GM12878 (cell line): ENCODE data around the gene DIAPH1. TPM values are rescaled to one million over a fixed set of nuclear protein-coding genes. Genes with fewer than 3 reads are reported as not detected.

ENCODE experiments used
- ATAC-seq: fragments of 200-7000 bp; cut with Tn5 transposase; 3 replicates; pipeline ENCODE4 v1.9.1; 2020; ENCODE audit warnings: mild to moderate bottlenecking, moderate library complexity
- BruUV-seq: library from RNA; stranded (reverse); fragments of 400-500 nt; replicated peaks from 2 replicates; lab custom pipeline; 2021; lab: Mats Ljungman, UMichigan
- CTCF ChIA-PET: fragments of 300-600 bp; sonication (Branson Sonifier 250); formaldehyde crosslinking; extraction: SDS; loops from one replicate; lab custom pipeline; 2021; ENCODE audit warnings: inconsistent platforms; lab: Yijun Ruan, JAX
- POLR2A ChIA-PET: fragments of 350-600 bp; formaldehyde crosslinking; extraction: SDS; loops from one replicate; lab custom pipeline; 2021; ENCODE audit warnings: inconsistent platforms; lab: Charles Lee
- RAD21 ChIA-PET: fragments of 300-600 bp; sonication (Branson Sonifier 250); formaldehyde crosslinking; loops from one replicate; lab custom pipeline; 2023; ENCODE audit warnings: antibody characterized with exemption; ENCODE audit not compliant: unreplicated experiment; lab: Charles Lee
- SMC1A ChIA-PET: fragments of 300-600 bp; sonication (Branson Sonifier 250); formaldehyde crosslinking; loops from one replicate; lab custom pipeline; 2023; ENCODE audit not compliant: unreplicated experiment, uncharacterized antibody; lab: Charles Lee
- DNase-seq: peaks from one replicate; pipeline ENCODE4 v3.0.0-alpha.2; 2011; ENCODE audit warnings: low read depth, low spot score
- FAIRE-seq: peaks from 3 replicates; lab custom pipeline; 2011; peaks lifted over from hg19 to GRCh38; lab: Jason Lieb, UNC
- H2AFZ ChIP-seq: 2 replicates; pipeline ENCODE4 v1.6.0; 2011; ENCODE audit warnings: low read depth, low read length, control low read depth; ENCODE audit not compliant: control insufficient read depth
- H3K27ac ChIP-seq: 2 replicates; pipeline ENCODE4 v1.5.1; 2011; ENCODE audit warnings: control low read depth; ENCODE audit not compliant: control insufficient read depth, insufficient read depth
- H3K27me3 ChIP-seq, 2 experiments: replicated peaks in 1 of 2; 2 replicates each; pipeline versions ENCODE4 v1.6.0 to v1.6.1; 2011; ENCODE audit warnings: low read length in 1 of 2; ENCODE audit not compliant: control insufficient read depth in 2 of 2, insufficient read depth in 2 of 2
- H3K36me3 ChIP-seq, 2 experiments: 2 replicates each; pipeline ENCODE4 v1.5.1; 2011; ENCODE audit warnings: low read length in 1 of 2; ENCODE audit not compliant: control insufficient read depth in 2 of 2, insufficient read depth in 2 of 2
- H3K4me1 ChIP-seq: 2 replicates; pipeline ENCODE4 v1.6.1; 2011; ENCODE audit warnings: mild to moderate bottlenecking, low read length, moderate library complexity, mixed read lengths; ENCODE audit not compliant: control insufficient read depth, insufficient read depth
- H3K4me2 ChIP-seq: 2 replicates; pipeline ENCODE4 v1.6.0; 2011; ENCODE audit warnings: control low read depth; ENCODE audit not compliant: control insufficient read depth, insufficient read depth
- H3K4me3 ChIP-seq: fragments of 200-600 bp; sonication (generic); 2 replicates; pipeline ENCODE4 v1.5.1; 2016
- H3K79me2 ChIP-seq: 2 replicates; pipeline ENCODE4 v1.6.0; 2011; ENCODE audit warnings: low read length; ENCODE audit not compliant: control insufficient read depth, insufficient read depth
- H3K9ac ChIP-seq: 2 replicates; pipeline ENCODE4 v1.8.0; 2011; ENCODE audit warnings: low read length, control low read depth, mixed read lengths; ENCODE audit not compliant: control insufficient read depth, insufficient read depth
- H3K9me3 ChIP-seq: replicated peaks from 3 replicates; pipeline ENCODE4 v1.5.1; 2011; ENCODE audit warnings: mild to moderate bottlenecking, low read length; ENCODE audit not compliant: control insufficient read depth, insufficient read depth
- H4K20me1 ChIP-seq: 2 replicates; pipeline ENCODE4 v1.6.0; 2011; ENCODE audit not compliant: control insufficient read depth, insufficient read depth
- ATF7 ChIP-seq: fragments of 450-650 bp; IDR thresholded peaks from 2 replicates; pipeline ENCODE4 v1.6.1; 2016; ENCODE audit warnings: low read depth, mild to moderate bottlenecking
- BMI1 ChIP-seq: fragments of 450-650 bp; IDR thresholded peaks from 2 replicates; pipeline ENCODE4 v1.6.1; 2016; ENCODE audit warnings: mild to moderate bottlenecking, moderate library complexity, borderline replicate concordance
- BRCA1 ChIP-seq: IDR thresholded peaks from 2 replicates; pipeline ENCODE4 v1.6.1; 2011; ENCODE audit warnings: low read depth, low read length, improper control_type of control experiment
- CTCF ChIP-seq, 3 experiments: IDR thresholded peaks in 2 of 3; conservative IDR thresholded peaks in 1 of 3; 2 replicates each; pipeline ENCODE4 v1.5.1; 2011; ENCODE audit warnings: low read depth in 3 of 3, low read length in 3 of 3, mild to moderate bottlenecking in 3 of 3, control low read depth in 2 of 3, moderate library complexity in 2 of 3, inconsistent platforms in 1 of 3, mixed read lengths in 1 of 3; ENCODE audit not compliant: control insufficient read depth in 2 of 3, insufficient read depth in 1 of 3; ENCODE audit errors: extremely low read depth in 1 of 3
- E2F4 ChIP-seq: IDR thresholded peaks from 2 replicates; pipeline ENCODE4 v1.6.1; 2012; ENCODE audit warnings: low read depth, low read length, improper control_type of control experiment
- KAT2A ChIP-seq: conservative IDR thresholded peaks from 2 replicates; pipeline ENCODE4 v1.6.1; 2011; ENCODE audit warnings: low read depth, low read length; ENCODE audit not compliant: control insufficient read depth
- MAX ChIP-seq: IDR thresholded peaks from 2 replicates; pipeline ENCODE4 v1.6.1; 2012; ENCODE audit warnings: low read depth, low read length, improper control_type of control experiment
- MEF2B ChIP-seq: fragments of 450-650 bp; IDR thresholded peaks from 2 replicates; pipeline ENCODE4 v1.6.1; 2018; ENCODE audit warnings: mild to moderate bottlenecking, moderate library complexity; ENCODE audit not compliant: partially characterized antibody, poor library complexity, severe bottlenecking
- MLLT1 ChIP-seq: fragments of 450-650 bp; IDR thresholded peaks from 2 replicates; pipeline ENCODE4 v1.6.1; 2016; ENCODE audit warnings: mild to moderate bottlenecking
- NBN ChIP-seq: fragments of 450-650 bp; IDR thresholded peaks from 2 replicates; pipeline ENCODE4 v1.6.1; 2016
- NR2C2 ChIP-seq: IDR thresholded peaks from 2 replicates; pipeline ENCODE4 v1.6.1; 2011; ENCODE audit warnings: borderline replicate concordance, low read depth; ENCODE audit not compliant: control insufficient read depth, insufficient read length
- PML ChIP-seq: IDR thresholded peaks from 2 replicates; pipeline ENCODE4 v1.6.1; 2012; ENCODE audit warnings: low read length, inconsistent platforms
- POLR2AphosphoS2 ChIP-seq: IDR thresholded peaks from 2 replicates; pipeline ENCODE4 v1.6.1; 2011; ENCODE audit warnings: low read depth, mild to moderate bottlenecking, low read length, improper control_type of control experiment, moderate library complexity
- RCOR1 ChIP-seq: conservative IDR thresholded peaks from 2 replicates; pipeline ENCODE4 v1.6.1; 2012; ENCODE audit warnings: low read depth, low read length, improper control_type of control experiment
- RELA ChIP-seq: fragments of 450-650 bp; IDR thresholded peaks from 2 replicates; pipeline ENCODE4 v1.8.0; 2014; ENCODE audit warnings: borderline replicate concordance; ENCODE audit not compliant: partially characterized antibody
- SMARCA5 ChIP-seq: fragments of 450-650 bp; IDR thresholded peaks from 2 replicates; pipeline ENCODE4 v1.6.1; 2017; ENCODE audit warnings: mild to moderate bottlenecking
- SP1 ChIP-seq: IDR thresholded peaks from one replicate; pipeline ENCODE4 v1.6.1; 2011; ENCODE audit warnings: low read depth, low read length
- YY1 ChIP-seq: IDR thresholded peaks from 2 replicates; pipeline ENCODE4 v1.6.1; 2011; ENCODE audit warnings: low read depth, mild to moderate bottlenecking, low read length
- ZBED1 ChIP-seq: IDR thresholded peaks from 2 replicates; pipeline ENCODE4 v1.6.1; 2016; ENCODE audit warnings: borderline replicate concordance
- ZNF622 ChIP-seq: fragments of 450-650 bp; IDR thresholded peaks from 2 replicates; pipeline ENCODE4 v1.6.1; 2017; ENCODE audit warnings: mild to moderate bottlenecking, inconsistent platforms
- WGBS: methylation state at CpG from one replicate; pipeline ENCODE4 v1.1.6; 2016; ENCODE audit warnings: low lambda C conversion rate; ENCODE audit not compliant: insufficient replicate concordance, insufficient coverage; ENCODE audit errors: missing lambda C conversion rate; 5-methylcytosine and 5-hydroxymethylcytosine counted together
- in situ Hi-C: fragments of 300-500 bp; cut with MboI; formaldehyde crosslinking; loops from 9 replicates; pipeline ENCODE4 v1.14.3; 2018; ENCODE audit warnings: mixed read lengths
- intact Hi-C: fragments of 100-400 bp; cut with micrococcal nuclease; formaldehyde crosslinking; loops from one replicate; pipeline ENCODE4 v1.14.2; 2022; ENCODE audit not compliant: unreplicated experiment
- polyA plus RNA-seq, 11 experiments: library from polyadenylated mRNA; depleted of rRNA in 4 of 11; unstranded in 6 of 11; stranded (reverse) in 5 of 11; fragments of >200 nt; fragmentation: Nextera tagmentation in 4 of 11; fragmentation: Illumina TruSeq in 1 of 11; extraction: Ambion mirVana in 4 of 11; extraction: Trizol in 1 of 11; gene quantifications; 1 replicate in 1 of 11; 2 replicates in 10 of 11; pipeline versions ENCODE4 v1.2.1 to v1.2.3, GENCODE V29; 2011 to 2016; ENCODE audit warnings: inconsistent platforms in 2 of 11, missing spikeins in 2 of 11, low read depth in 1 of 11
- total RNA-seq, 4 experiments: library from RNA; depleted of rRNA in 3 of 4; stranded (reverse); fragments of >200 nt in 3 of 4; fragmentation: Illumina TruSeq in 1 of 4; extraction: Trizol in 1 of 4; gene quantifications; 2 replicates each; pipeline versions ENCODE4 v1.2.1 to v1.2.3, GENCODE V29; 2013 to 2021

The DIAPH1 gene
- total and polyA plus RNA-seq, 10 of the 15 experiments (the other 5 are each of a cell fraction or from before 2014, with no cell fraction given) = 37.8 to 168 (median 59.0) TPM

DNA sequence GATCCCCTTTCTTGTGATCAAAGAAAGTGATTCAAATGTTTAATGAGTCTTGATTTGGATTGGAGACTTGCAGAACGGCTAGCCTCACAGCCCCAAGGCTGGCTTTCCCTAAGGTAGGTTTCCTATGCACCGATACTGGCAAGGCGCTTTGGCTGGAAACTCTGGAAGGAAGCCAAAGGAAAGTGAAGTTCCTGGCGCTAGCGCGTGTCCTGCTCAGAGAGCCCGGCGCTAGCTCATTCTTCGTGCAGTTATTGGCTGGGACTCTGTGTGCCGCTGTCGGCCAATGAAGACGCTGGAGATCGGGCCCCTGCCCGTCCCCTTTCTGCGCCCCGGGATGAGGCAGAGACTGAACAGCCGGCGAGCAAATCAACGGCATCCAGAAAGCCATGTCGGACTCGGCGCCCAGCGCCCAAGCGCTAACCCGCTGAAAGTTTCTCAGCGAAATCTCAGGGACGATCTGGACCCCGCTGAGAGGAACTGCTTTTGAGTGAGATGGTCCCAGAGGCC, 143.1 kb downstream of the DIAPH1 start, which contains the start of gene PCDHGC3:
Gene PCDHGC3 (plus strand): TSS at position 342 of the 507 bp plus-strand sequence. CDS start 151 bp downstream, at position 493.
- CTCF ChIA-PET = interaction anchor here (0.5 to 8.5 kb wide), 37 partner anchors 8 to 323 kb away, joined by 3 to 213 read pairs (median 6); partner anchors contain the start of genes PCDHGA10, PCDHGA11, PCDHGA12 and PCDHGB6
- no peaks in the 10 kb centered on the region for H4K20me1 ChIP-seq
- peak within 1 kb of the TSS; percentile 69 for H3K9ac ChIP-seq
- SMC1A ChIA-PET = interaction anchor here (0.5 to 6.6 kb wide), 27 partner anchors 9 to 160 kb away, joined by 3 to 117 read pairs (median 4); partner anchors contain the start of genes PCDHGA10, PCDHGA11, PCDHGA12 and PCDHGB3
- FAIRE-seq = peak; percentile 90
- no TSS peak for BruUV-seq
- POLR2A ChIA-PET = interaction anchor here (0.6 to 1.4 kb wide), 4 partner anchors 34 to 49 kb away, joined by 3 to 4 read pairs (median 3); no protein-coding TSS in a partner anchor
- no peaks in the 10 kb centered on the region for H3K36me3 ChIP-seq
- DNase-seq = peak; percentile 40
- no peak within 1 kb of the TSS; the same call in 1 of the 2 replicates for H3K27ac ChIP-seq
- no peaks in the 10 kb centered on the region; a peak in 1 of 4 replicates for H3K27me3 ChIP-seq
- H3K9me3 ChIP-seq = no peaks in the 10 kb centered on the region
- RAD21 ChIA-PET = interaction anchor here (0.6 to 4.9 kb wide), 22 partner anchors 8 to 143 kb away, joined by 3 to 109 read pairs (median 6); partner anchors contain the start of genes DIAPH1, PCDHGA10, PCDHGA11 and PCDHGB3
- intact Hi-C loops = loop anchor here (1.0 to 2.0 kb wide), 4 partner anchors 38 to 83 kb away; partner anchors contain the start of gene PCDHGA11
- H3K4me3 ChIP-seq = peak within 1 kb of the TSS; percentile 77
- peak within 1 kb of the TSS; percentile 90 for H2AFZ ChIP-seq
- ATAC-seq = peak; percentile 97
- H3K4me1 ChIP-seq = peaks cover 17% of the 10 kb centered on the region
- in situ Hi-C loops = loop anchor here (5.0 kb wide), 1 partner anchor 52 kb away; no protein-coding TSS in a partner anchor
- H3K4me2 ChIP-seq = peak within 1 kb of the TSS; percentile 80
- H3K79me2 ChIP-seq = no peaks in the 10 kb centered on the region
- under 1% methylated on average over 28 of the region's 28 CpGs for WGBS
- TF ChIP-seq E2F4 = no peak
- TF ChIP-seq NBN = 0 out of 2 replicates have a peak, but pooled peaks have one; percentile 17
- no peak for TF ChIP-seq SP1
- no peak for TF ChIP-seq KAT2A
- TF ChIP-seq ATF7 = no peak
- no peak for TF ChIP-seq POLR2AphosphoS2
- 0 out of 2 replicates have a peak, but pooled peaks have one; percentile 21 for TF ChIP-seq MAX
- no peak for TF ChIP-seq RELA
- peak; percentile 49 to 86 (median 65); a peak in 5 of 6 replicates for TF ChIP-seq CTCF (IDR thresholded peaks at IDR 0.05 in 2 of 3, conservative IDR thresholded peaks at IDR 0.05 in 1 of 3; ENCODE audit: control insufficient read depth in 2 of 3, extremely low read depth in 1 of 3, insufficient read depth in 1 of 3, low read depth in 3 of 3, low read length in 3 of 3)
- TF ChIP-seq YY1 = peak; percentile 75
- TF ChIP-seq MLLT1 = no peak
- TF ChIP-seq RCOR1 = no peak
- TF ChIP-seq BRCA1 = no peak
- TF ChIP-seq BMI1 = no peak
- TF ChIP-seq SMARCA5 = no peak; the same call in 1 of the 2 replicates
- no peak for TF ChIP-seq ZNF622
- no peak for TF ChIP-seq PML
- no peak for TF ChIP-seq NR2C2
- no peak for TF ChIP-seq ZBED1
- TF ChIP-seq MEF2B = no peak
